TTC549 (cell line): ENCODE data around the gene UNC80.

Experiments
- FAIRE-seq: peaks from 2 replicates; lab custom pipeline; 2012; peaks lifted over from hg19 to GRCh38; lab: Jason Lieb, UNC

The UNC80 gene

DNA sequence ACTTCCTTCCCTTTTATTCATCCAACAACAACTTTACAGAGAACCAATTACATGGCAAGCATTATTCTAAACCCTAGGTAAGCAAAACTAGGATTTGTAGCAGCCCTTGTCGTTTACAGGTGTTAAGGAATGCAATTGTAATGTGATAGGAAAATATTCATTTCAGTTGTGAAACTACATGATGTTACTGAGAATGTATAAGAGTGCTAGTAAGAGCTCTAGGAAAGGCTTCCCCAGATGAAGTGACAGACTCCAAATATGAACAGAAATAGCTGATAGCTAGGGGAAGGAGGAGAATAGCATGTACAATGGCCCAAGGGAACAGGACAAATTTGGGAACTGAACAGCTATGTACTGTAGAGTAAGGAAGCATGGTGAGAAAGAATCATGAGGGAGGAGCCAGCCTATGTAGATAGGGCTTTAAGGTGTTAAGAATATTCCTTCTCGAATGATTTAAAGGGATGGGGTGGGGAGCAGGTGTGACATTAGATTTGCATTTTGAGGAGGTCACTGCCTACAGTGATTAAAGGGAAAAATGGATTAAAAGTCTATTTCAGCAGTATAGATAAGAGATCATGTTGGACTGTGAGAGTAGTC, 262.6 kb downstream of the UNC80 start:
- FAIRE-seq = no peak

DNA sequence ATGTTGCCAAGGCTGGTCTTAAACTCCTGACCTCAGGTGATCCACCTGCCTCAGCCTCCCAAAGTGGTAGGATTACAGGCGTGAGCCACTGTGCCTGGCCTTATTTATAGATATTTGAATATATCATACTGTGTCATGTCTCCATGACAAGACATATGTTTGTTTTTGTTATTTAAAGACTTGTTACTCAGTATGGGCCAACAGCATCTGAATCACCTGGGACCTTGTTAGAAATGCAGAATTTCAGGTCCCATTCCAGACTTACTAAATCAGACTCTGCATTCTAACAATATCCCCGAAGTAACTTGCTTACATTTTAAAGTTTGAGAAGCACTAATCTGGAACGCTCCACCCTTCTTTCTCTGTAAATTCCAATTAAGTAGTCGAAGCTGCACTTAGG, 264.0 kb downstream of the UNC80 start:
- no peak for FAIRE-seq

DNA sequence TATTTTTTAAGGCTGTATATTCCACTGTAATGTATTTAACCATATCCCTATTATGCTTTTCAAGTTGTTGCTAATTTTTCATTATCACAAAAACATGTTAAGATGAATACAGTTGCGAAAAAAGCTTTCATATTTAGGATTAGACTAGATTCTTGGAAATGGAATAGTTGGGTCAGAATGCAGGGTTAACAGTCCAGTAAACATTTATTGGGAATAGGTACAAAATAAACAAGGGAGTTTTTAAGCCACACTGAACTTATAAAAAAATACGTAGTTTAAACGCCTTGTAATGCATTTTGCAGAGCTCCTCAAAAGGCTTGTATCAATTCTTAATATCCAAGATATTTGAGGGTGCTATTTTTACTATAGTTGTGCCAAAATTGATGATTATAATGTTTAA, 266.4 kb downstream of the UNC80 start:
- FAIRE-seq = no peak

DNA sequence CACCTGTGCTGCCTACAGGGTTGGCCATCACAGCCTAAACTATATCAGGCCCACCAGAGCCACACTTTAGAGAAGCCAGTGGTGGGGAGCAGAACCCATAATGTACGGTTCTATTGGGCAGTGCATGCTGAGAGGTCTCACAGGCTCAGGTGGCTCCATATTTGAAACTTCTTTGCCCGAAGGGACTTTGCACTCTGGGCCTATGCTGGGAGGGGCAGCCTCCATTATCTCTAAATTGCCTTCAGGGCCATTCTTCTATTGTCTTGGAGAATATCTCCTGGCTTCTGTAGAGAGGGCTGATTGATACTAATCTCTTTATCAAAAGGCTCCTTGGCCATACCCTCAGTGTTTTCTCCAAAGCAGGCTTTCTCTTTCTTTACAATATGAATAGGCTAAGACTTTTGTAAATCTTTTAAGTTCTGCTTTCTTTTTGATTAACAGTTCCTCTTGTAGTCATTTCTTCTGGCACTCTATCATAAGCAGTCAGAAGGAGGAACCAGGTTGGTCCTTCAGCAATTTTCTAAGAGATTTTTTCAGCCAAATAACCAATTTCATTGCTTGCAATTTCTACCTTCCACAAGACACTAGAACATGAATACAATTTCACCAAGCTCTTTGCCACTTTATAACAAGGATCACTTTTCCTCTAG, 275.3 kb downstream of the UNC80 start:
- FAIRE-seq = no peak
